Esophagus muscularis mucosa (tissue), 3 donors: ENCODE results near the gene SRGAP3.

Experiments
- CTCF ChIP-seq, 3 experiments: fragments of 200-600 bp in 2 of 3; fragments of 450-650 bp in 1 of 3; sonication (generic) in 2 of 3; IDR thresholded peaks; one replicate each; pipeline ENCODE4 v1.5.1; 2017 to 2019; ENCODE audit warnings: antibody characterized with exemption in 3 of 3, mild to moderate bottlenecking in 2 of 3, moderate library complexity in 1 of 3
- POLR2A ChIP-seq: fragments of 450-650 bp; IDR thresholded peaks from one replicate; pipeline ENCODE4 v1.6.1; 2017; ENCODE audit warnings: antibody characterized with exemption, moderate library complexity, mild to moderate bottlenecking, low read depth

GRCh38 chr3:9117220-9117619, 132.2 kb downstream of the SRGAP3 start:
- TF ChIP-seq POLR2A (no peak), CTCF (IDR thresholded peaks at IDR 0.05) (no peak)
